GM12892 (cell line): ENCODE data around the gene C5.

Experiments
- DNase-seq: peaks from one replicate; pipeline ENCODE4 v3.0.0; 2011; ENCODE audit not compliant: insufficient read length
- FAIRE-seq: peaks from 2 replicates; lab custom pipeline; 2011; peaks lifted over from hg19 to GRCh38; lab: Jason Lieb, UNC
- POLR2A ChIP-seq: IDR thresholded peaks from 2 replicates; pipeline ENCODE4 v1.6.1; 2011; ENCODE audit warnings: low read depth, low read length, control low read depth
- POLR2AphosphoS5 ChIP-seq: IDR thresholded peaks from 2 replicates; pipeline ENCODE4 v1.6.1; 2011; ENCODE audit warnings: low read depth, low read length, control low read depth
- TAF1 ChIP-seq: IDR thresholded peaks from 2 replicates; pipeline ENCODE4 v1.6.1; 2011; ENCODE audit warnings: low read depth, mild to moderate bottlenecking, control low read depth, low read length, borderline replicate concordance

Gene C5

GRCh38 chr9:121071756-121072421, 21.8 kb upstream of the C5 start:
- FAIRE-seq (peak; percentile 66), DNase-seq (peak; percentile 18)
- peak; percentile 58; the same call in 1 of the 2 replicates for TF ChIP-seq POLR2AphosphoS5
- no peak for TF ChIP-seq TAF1
- peak; percentile 55; the same call in 1 of the 2 replicates for TF ChIP-seq POLR2A

GRCh38 chr9:121071370-121071755, 21.3 kb upstream of the C5 start:
- DNase-seq (no peak), FAIRE-seq (no peak)
- TF ChIP-seq TAF1 = no peak
- TF ChIP-seq POLR2AphosphoS5 = no peak
- TF ChIP-seq POLR2A = no peak

GRCh38 chr9:121069396-121069795, 19.3 kb upstream of the C5 start:
- no peak for TF ChIP-seq POLR2AphosphoS5
- TF ChIP-seq POLR2A = no peak
- no peak for TF ChIP-seq TAF1
- DNase-seq (no peak), FAIRE-seq (no peak)

GRCh38 chr9:121067640-121068039, 17.6 kb upstream of the C5 start:
- FAIRE-seq (no peak), DNase-seq (no peak)
- TF ChIP-seq POLR2A (no peak), TAF1 (no peak), POLR2AphosphoS5 (no peak)

- DNase-seq (no peak), FAIRE-seq (no peak)
These were observed 16.8 kb upstream of the C5 start for GRCh38 chr9:121066850-121067249.

GRCh38 chr9:121059998-121060636, 10.0 kb upstream of the C5 start:
- DNase-seq = no peak
- TF ChIP-seq POLR2A (no peak), TAF1 (no peak), POLR2AphosphoS5 (no peak)
- peak; percentile 66 for FAIRE-seq

More at GRCh38 chr9:121066850-121067249, 16.8 kb upstream of the C5 start:
- no peak for TF ChIP-seq TAF1
- TF ChIP-seq POLR2AphosphoS5 = no peak
- TF ChIP-seq POLR2A = no peak

GRCh38 chr9:121059513-121059912, 9.4 kb upstream of the C5 start:
- TF ChIP-seq TAF1 = no peak
- TF ChIP-seq POLR2A = no peak
- TF ChIP-seq POLR2AphosphoS5 = no peak
- FAIRE-seq = no peak
- no peak for DNase-seq

- no peak for FAIRE-seq
- DNase-seq = no peak
These were observed 7.7 kb upstream of the C5 start for GRCh38 chr9:121057821-121058220.

GRCh38 chr9:121055642-121056143, 5.6 kb upstream of the C5 start:
- no peak for FAIRE-seq
- TF ChIP-seq POLR2AphosphoS5 (no peak), TAF1 (no peak), POLR2A (no peak)
- DNase-seq = no peak

More at GRCh38 chr9:121057821-121058220, 7.7 kb upstream of the C5 start:
- TF ChIP-seq POLR2AphosphoS5 = no peak
- TF ChIP-seq POLR2A = no peak
- no peak for TF ChIP-seq TAF1

- FAIRE-seq (no peak), DNase-seq (no peak)
- no peak for TF ChIP-seq TAF1
- no peak for TF ChIP-seq POLR2AphosphoS5
- TF ChIP-seq POLR2A = no peak
These were observed 3.5 kb upstream of the C5 start for GRCh38 chr9:121053544-121053943.

GRCh38 chr9:121048618-121049017, 1.5 kb downstream of the C5 start:
- TF ChIP-seq POLR2A (no peak), POLR2AphosphoS5 (no peak), TAF1 (no peak)
- no peak for FAIRE-seq
- DNase-seq = no peak
